T-cell (primary cell): Measurements from ENCODE around the gene TRPC4AP. TPM values are rescaled to one million over a fixed set of nuclear protein-coding genes. Genes with fewer than 3 reads are reported as not detected.

Source experiments
- ATAC-seq, 4 experiments: fragments of 200-7000 bp in 3 of 4; fragments of 150-1000 bp in 1 of 4; cut with Tn5 transposase; replicated peaks in 1 of 4; 1 replicate in 3 of 4; 2 replicates in 1 of 4; pipeline ENCODE4 v1.10.0; 2021; ENCODE audit warnings: moderate library complexity in 3 of 4, mild to moderate bottlenecking in 2 of 4, moderate number of reproducible peaks in 1 of 4
- CTCF ChIA-PET, 2 donors: fragments of 300-600 bp; sonication (Branson Sonifier 250); formaldehyde crosslinking; loops; one replicate each; lab custom pipeline; 2022; ENCODE audit warnings: antibody characterized with exemption in 2 of 2; lab: Charles Lee
- POLR2A ChIA-PET, 2 donors: fragments of 300-600 bp; sonication (Branson Sonifier 250); formaldehyde crosslinking; loops; one replicate each; lab custom pipeline; 2022; ENCODE audit warnings: antibody characterized with exemption in 2 of 2; lab: Charles Lee
- DNase-seq, 35 experiments: peaks; one replicate each; pipeline versions ENCODE4 v3.0.0 to v3.0.0-alpha.2; 2013 to 2023
- H3K27ac ChIP-seq: one replicate; pipeline ENCODE4 v1.5.1; 2013; ENCODE audit warnings: low read length
- H3K27me3 ChIP-seq, 2 experiments: replicated peaks in 1 of 2; 1 replicate in 1 of 2; 2 replicates in 1 of 2; pipeline versions ENCODE4 v1.6.1 to v1.7.0; 2013; ENCODE audit warnings: low read length in 1 of 2, mixed read lengths in 1 of 2; ENCODE audit not compliant: control insufficient read depth in 2 of 2, insufficient read depth in 2 of 2; ENCODE audit errors: extremely low read depth in 1 of 2
- H3K36me3 ChIP-seq, 2 donors: 1 replicate in 1 of 2; 2 replicates in 1 of 2; pipeline versions ENCODE4 v1.6.1 to v1.7.0; 2013; ENCODE audit warnings: low read length in 1 of 2; ENCODE audit not compliant: control insufficient read depth in 2 of 2, insufficient read depth in 1 of 2; ENCODE audit errors: extremely low read depth in 1 of 2
- H3K4me1 ChIP-seq, 2 experiments: 1 replicate in 1 of 2; 2 replicates in 1 of 2; pipeline versions ENCODE4 v1.6.1 to v1.7.0; 2013; ENCODE audit warnings: low read length in 2 of 2, mixed read lengths in 1 of 2; ENCODE audit not compliant: insufficient read depth in 2 of 2, control insufficient read depth in 1 of 2; ENCODE audit errors: extremely low read depth in 1 of 2
- H3K4me3 ChIP-seq, 2 donors: 1 replicate in 1 of 2; 2 replicates in 1 of 2; pipeline versions ENCODE4 v1.5.1 to v1.7.0; 2013; ENCODE audit warnings: mild to moderate bottlenecking in 2 of 2, low read length in 1 of 2, moderate library complexity in 1 of 2; ENCODE audit not compliant: control insufficient read depth in 1 of 2; ENCODE audit errors: extremely low read depth in 1 of 2
- H3K9me3 ChIP-seq: 2 replicates; pipeline ENCODE4 v1.7.0; 2013
- H3K27ac Mint-ChIP-seq, 2 donors: one replicate each; pipeline ENCODE4 v1.8.0; 2020 to 2021; ENCODE audit warnings: mild to moderate bottlenecking in 2 of 2, mixed read lengths in 2 of 2
- H3K27me3 Mint-ChIP-seq, 2 donors: one replicate each; pipeline ENCODE4 v1.8.0; 2021 to 2022; ENCODE audit warnings: mixed read lengths in 2 of 2
- H3K36me3 Mint-ChIP-seq: one replicate; pipeline ENCODE4 v1.8.0; 2021; ENCODE audit warnings: mixed read lengths
- H3K4me1 Mint-ChIP-seq, 3 donors: one replicate each; pipeline ENCODE4 v1.8.0; 2020 to 2022; ENCODE audit warnings: mixed read lengths in 3 of 3, mild to moderate bottlenecking in 1 of 3
- H3K4me3 Mint-ChIP-seq, 3 donors: one replicate each; pipeline ENCODE4 v1.8.0; 2020 to 2022; ENCODE audit warnings: mild to moderate bottlenecking in 3 of 3, mixed read lengths in 3 of 3, moderate library complexity in 3 of 3
- H3K9me3 Mint-ChIP-seq, 3 donors: one replicate each; pipeline ENCODE4 v1.8.0; 2020 to 2022; ENCODE audit warnings: mixed read lengths in 3 of 3
- WGBS: methylation state at CpG from one replicate; pipeline ENCODE4 v1.1.5; 2013; ENCODE audit warnings: missing lambda C conversion rate; ENCODE audit not compliant: insufficient coverage; 5-methylcytosine and 5-hydroxymethylcytosine counted together
- total RNA-seq, 35 experiments: library from RNA in 6 of 35; stranded (reverse) in 6 of 35; fragments of 120-200 nt in 1 of 35; gene quantifications; one replicate each; pipeline versions ENCODE4 v1.2.1 to v1.2.4 and lab custom pipeline; 2013 to 2026

The TRPC4AP gene
- total RNA-seq, 5 donors from 2014 or later (not counting 1 experiment from before 2014, with no cell fraction given), result 56.3 to 65.5 (median 63.5) TPM

DNA sequence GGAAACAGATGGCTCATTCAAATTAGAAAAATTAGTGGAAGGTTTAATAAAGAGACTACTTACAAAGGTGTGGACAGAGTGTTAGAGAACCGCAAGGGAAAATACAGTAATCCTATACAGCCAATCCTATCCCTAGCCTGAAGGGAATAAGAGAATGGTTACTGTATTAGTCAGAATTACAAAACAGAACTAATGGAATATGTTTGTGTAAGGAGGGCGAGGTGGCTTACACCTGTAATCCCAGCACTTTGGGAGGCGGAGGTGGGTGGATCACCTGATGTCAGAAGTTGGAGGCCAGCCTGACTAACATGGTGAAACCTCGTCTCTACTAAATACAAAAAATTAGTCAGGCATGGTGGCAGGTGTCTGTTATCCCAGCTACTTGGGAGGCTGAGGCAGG is 16.3 kb upstream of the TRPC4AP start:
- peaks cover 19% of the 10 kb centered on the region for H3K36me3 Mint-ChIP-seq
- H3K4me3 ChIP-seq, result no peak overlapping the region
- no peak for DNase-seq
- H3K4me1 Mint-ChIP-seq, result no peaks in the 10 kb centered on the region
- H3K4me1 ChIP-seq, result no peaks in the 10 kb centered on the region
- peaks cover 0 to 3% of the 10 kb centered on the region in 2 donors for H3K36me3 ChIP-seq
- no peaks in the 10 kb centered on the region for H3K27me3 ChIP-seq
- H3K27ac ChIP-seq, result no peak overlapping the region
- ChIA-PET POLR2A (interaction anchor here in 1 of 2 donors (0.7 kb wide), 1 partner anchor 59 kb away, joined by 7 read pairs; no protein-coding TSS in a partner anchor), CTCF (no interaction called here)
- no peak for ATAC-seq
- no peaks in the 10 kb centered on the region for H3K9me3 ChIP-seq
- no peaks in the 10 kb centered on the region for H3K9me3 Mint-ChIP-seq
- H3K4me3 Mint-ChIP-seq, result no peak overlapping the region
- WGBS, result 100% methylated on average over 2 of the region's 4 CpGs
- H3K27ac Mint-ChIP-seq, result no peak overlapping the region
- H3K27me3 Mint-ChIP-seq, result no peaks in the 10 kb centered on the region

- ATAC-seq (no peak), DNase-seq (no peak)
- H3K27me3 Mint-ChIP-seq, result peaks cover 0 to 2% of the 10 kb centered on the region in 2 donors
- H3K27me3 ChIP-seq, result no peaks in the 10 kb centered on the region
- no peaks in the 10 kb centered on the region for H3K9me3 Mint-ChIP-seq
- H3K36me3 ChIP-seq, result peaks cover 0 to 3% of the 10 kb centered on the region in 2 donors
- H3K9me3 ChIP-seq, result no peaks in the 10 kb centered on the region
- H3K27ac Mint-ChIP-seq, result no peak overlapping the region
- H3K4me1 ChIP-seq, result no peaks in the 10 kb centered on the region
- no peak overlapping the region for H3K27ac ChIP-seq
- WGBS, result no CpG with 5 or more reads among the region's 1 CpG
- ChIA-PET CTCF (no interaction called here), POLR2A (interaction anchor here in 1 of 2 donors (0.5 kb wide), 1 partner anchor 1055 kb away, joined by 3 read pairs; no protein-coding TSS in a partner anchor)
- H3K4me3 ChIP-seq, result no peak overlapping the region
- H3K36me3 Mint-ChIP-seq, result peaks cover 18% of the 10 kb centered on the region
- no peak overlapping the region for H3K4me3 Mint-ChIP-seq
- H3K4me1 Mint-ChIP-seq, result no peaks in the 10 kb centered on the region
Observed at GRCh38 chr20:35106827-35107380, 14.3 kb upstream of the TRPC4AP start.

DNA sequence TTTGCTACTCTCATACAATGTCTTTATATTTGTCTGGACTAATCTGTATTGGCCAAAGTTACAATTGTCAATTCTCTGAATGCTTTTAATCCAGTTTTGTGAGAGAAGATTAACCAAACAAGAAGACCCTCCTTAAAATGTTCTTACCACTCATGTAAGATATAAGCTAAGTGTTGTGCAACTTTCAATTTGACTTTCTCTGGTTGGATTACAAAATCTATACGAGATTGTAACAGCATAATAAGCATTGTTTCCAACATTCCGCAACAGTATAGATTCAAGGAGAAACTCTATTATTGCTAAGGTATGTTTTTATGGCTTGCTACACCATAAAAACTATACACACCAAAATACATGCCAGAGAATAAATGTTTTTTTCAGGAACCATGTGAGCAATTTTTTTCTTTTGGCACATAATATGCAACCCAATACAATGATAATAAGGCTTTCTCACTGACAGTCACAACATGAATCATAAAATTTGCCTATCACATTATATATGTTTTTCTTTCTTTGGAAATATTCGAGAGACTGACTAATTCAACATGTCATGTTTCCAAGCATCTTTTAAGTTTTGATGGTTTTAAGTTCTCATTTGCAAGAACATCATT is 12.2 kb upstream of the TRPC4AP start:
- Histone ChIP-seq H3K27me3 (peaks cover 0 to 6% of the 10 kb centered on the region in 2 experiments), H3K4me3 (no peak overlapping the region), H3K36me3 (no peaks in the 10 kb centered on the region), H3K4me1 (no peaks in the 10 kb centered on the region), H3K9me3 (no peaks in the 10 kb centered on the region), H3K27ac (no peak overlapping the region)
- Mint-ChIP-seq H3K4me1 (no peaks in the 10 kb centered on the region), H3K27me3 (peaks cover 0 to 6% of the 10 kb centered on the region in 2 donors), H3K4me3 (no peak overlapping the region), H3K27ac (no peak overlapping the region), H3K9me3 (no peaks in the 10 kb centered on the region), H3K36me3 (peaks cover 4% of the 10 kb centered on the region)
- ATAC-seq (no peak), DNase-seq (no peak)
- WGBS, result no CpG with 5 or more reads among the region's 3 CpGs
- ChIA-PET CTCF (interaction anchor here in 1 of 2 donors (0.6 kb wide), 1 partner anchor 11 kb away, joined by 4 read pairs; no protein-coding TSS in a partner anchor), POLR2A (interaction anchor here in 1 of 2 donors (0.6 kb wide), 2 partner anchors 104 to 279 kb away, joined by 3 read pairs; no protein-coding TSS in a partner anchor)

- Mint-ChIP-seq H3K27ac (no peak overlapping the region), H3K4me1 (peaks cover 0 to 2% (median 0%) of the 10 kb centered on the region in 3 donors), H3K4me3 (no peak overlapping the region), H3K9me3 (no peaks in the 10 kb centered on the region), H3K27me3 (peaks cover 0 to 6% of the 10 kb centered on the region in 2 donors), H3K36me3 (no peaks in the 10 kb centered on the region)
- no peaks in the 10 kb centered on the region for H3K4me1 ChIP-seq
- H3K27ac ChIP-seq, result no peak overlapping the region
- DNase-seq (no peak), ATAC-seq (no peak)
- POLR2A ChIA-PET, result no interaction called here
- no peaks in the 10 kb centered on the region for H3K9me3 ChIP-seq
- 100% methylated on average over 4 of the region's 8 CpGs for WGBS
- no peaks in the 10 kb centered on the region for H3K36me3 ChIP-seq
- CTCF ChIA-PET, result no interaction called here
- no peak overlapping the region for H3K4me3 ChIP-seq
- H3K27me3 ChIP-seq, result peaks cover 0 to 6% of the 10 kb centered on the region in 2 experiments
Observed at GRCh38 chr20:35101620-35102019, 9.0 kb upstream of the TRPC4AP start.

DNA sequence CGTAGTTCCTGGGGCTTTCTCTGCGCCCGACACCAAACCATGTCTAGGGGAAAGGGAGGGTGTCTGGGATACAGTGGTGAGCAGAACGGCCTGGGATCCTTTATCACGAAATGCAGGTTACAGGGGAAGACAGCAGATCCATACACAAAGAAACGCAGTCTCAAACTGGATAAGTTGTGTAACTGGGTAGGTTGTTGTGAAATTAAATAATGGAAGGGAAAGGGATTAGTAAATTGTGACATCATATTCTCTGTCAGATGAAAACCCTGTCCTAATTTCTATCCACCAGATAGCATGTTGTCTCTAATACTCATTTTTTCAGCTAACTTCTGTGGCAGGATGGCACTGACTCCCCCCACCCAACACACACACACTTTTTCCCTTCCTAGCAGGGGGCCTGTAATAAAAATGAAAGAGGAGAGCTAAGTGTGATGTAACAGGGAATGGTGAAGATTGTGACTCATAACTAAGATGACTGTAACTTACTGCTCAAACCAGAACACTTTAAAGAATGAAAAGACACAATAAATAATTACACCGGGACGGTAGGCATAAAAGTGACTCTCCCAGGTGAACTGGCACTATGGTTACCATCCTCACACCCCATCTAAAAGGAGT is 769 bp upstream of the TRPC4AP start:
- Histone ChIP-seq H3K4me3 (peak overlapping the region; percentile 17 to 88), H3K27me3 (no peaks in the 10 kb centered on the region), H3K4me1 (peaks cover 8 to 36% of the 10 kb centered on the region in 2 experiments), H3K9me3 (no peaks in the 10 kb centered on the region), H3K36me3 (peaks cover 0 to 5% of the 10 kb centered on the region in 2 donors), H3K27ac (peak overlapping the region; percentile 67)
- POLR2A ChIA-PET, result interaction anchor here in 1 of 2 donors (0.6 kb wide), 1 partner anchor 1682 kb away, joined by 6 read pairs; no protein-coding TSS in a partner anchor
- no peak for ATAC-seq
- peak overlapping the region; percentile 92 to 95 for H3K27ac Mint-ChIP-seq
- CTCF ChIA-PET, result interaction anchor here in 1 of 2 donors (4.0 kb wide), 1 partner anchor 53 kb away, joined by 61 read pairs; the partner anchor contains the start of gene EDEM2
- 82% methylated on average over 5 of the region's 8 CpGs for WGBS
- peaks cover 33 to 44% (median 44%) of the 10 kb centered on the region in 3 donors for H3K4me1 Mint-ChIP-seq
- peaks cover 4% of the 10 kb centered on the region for H3K36me3 Mint-ChIP-seq
- peak overlapping the region; percentile 86 to 98 (median 87) for H3K4me3 Mint-ChIP-seq
- no peak for DNase-seq
- H3K27me3 Mint-ChIP-seq, result no peaks in the 10 kb centered on the region
- no peaks in the 10 kb centered on the region for H3K9me3 Mint-ChIP-seq
